Esophagus muscularis mucosa (tissue), 4 donors: ENCODE data around the gene C12orf42. TPM values are rescaled to one million over a fixed set of nuclear protein-coding genes. Genes with fewer than 3 reads are reported as not detected.

Experiments
- DNase-seq: peaks from one replicate; pipeline ENCODE4 v3.0.0-alpha.2; 2017; ENCODE audit errors: extremely low spot score
- H3K27ac ChIP-seq, 4 donors: fragments of 200-600 bp; sonication (generic); replicated peaks in 1 of 4; 1 replicate in 3 of 4; 2 replicates in 1 of 4; pipeline ENCODE4 v1.5.1; 2016 to 2019; ENCODE audit warnings: mild to moderate bottlenecking in 1 of 4
- H3K27me3 ChIP-seq, 4 donors: fragments of 200-600 bp; sonication (generic); one replicate each; pipeline versions ENCODE4 v1.5.1 to v1.6.0; 2016 to 2019
- H3K36me3 ChIP-seq, 4 donors: fragments of 200-600 bp; sonication (generic); one replicate each; pipeline ENCODE4 v1.5.1; 2016 to 2019
- H3K4me1 ChIP-seq, 4 donors: fragments of 200-600 bp; sonication (generic); one replicate each; pipeline ENCODE4 v1.5.1; 2016 to 2019
- H3K4me3 ChIP-seq, 4 donors: fragments of 200-600 bp; sonication (generic); 1 replicate in 2 of 4; 2 replicates in 2 of 4; pipeline ENCODE4 v1.5.1; 2016 to 2019; ENCODE audit warnings: mild to moderate bottlenecking in 4 of 4, moderate library complexity in 1 of 4
- H3K9me3 ChIP-seq, 4 donors: fragments of 200-600 bp; sonication (generic); 1 replicate in 3 of 4; 2 replicates in 1 of 4; pipeline ENCODE4 v1.5.1; 2016 to 2019
- CTCF ChIP-seq, 3 experiments: fragments of 200-600 bp in 2 of 3; fragments of 450-650 bp in 1 of 3; sonication (generic) in 2 of 3; IDR thresholded peaks; one replicate each; pipeline ENCODE4 v1.5.1; 2017 to 2019; ENCODE audit warnings: antibody characterized with exemption in 3 of 3, mild to moderate bottlenecking in 2 of 3, moderate library complexity in 1 of 3
- EP300 ChIP-seq: sonication (generic); formaldehyde crosslinking; IDR thresholded peaks from one replicate; pipeline ENCODE4 v1.6.1; 2017; ENCODE audit warnings: antibody characterized with exemption
- POLR2A ChIP-seq: fragments of 450-650 bp; IDR thresholded peaks from one replicate; pipeline ENCODE4 v1.6.1; 2017; ENCODE audit warnings: antibody characterized with exemption, moderate library complexity, mild to moderate bottlenecking, low read depth
- POLR2AphosphoS5 ChIP-seq, 2 donors: sonication (generic); formaldehyde crosslinking; IDR thresholded peaks; one replicate each; pipeline ENCODE4 v1.6.1; 2017; ENCODE audit warnings: antibody characterized with exemption in 2 of 2
- WGBS: methylation state at CpG from one replicate; pipeline ENCODE4 v1.1.5; 2018; 5-methylcytosine and 5-hydroxymethylcytosine counted together
- intact Hi-C: fragments of 100-400 bp; cut with DNase I; formaldehyde crosslinking; loops from one replicate; pipeline ENCODE4 v1.15.1; 2023
- total RNA-seq, 4 donors: library from RNA; depleted of rRNA; stranded (reverse); fragments of >200 nt; gene quantifications; one replicate each; pipeline versions ENCODE4 v1.1.0 to v1.2.1, GENCODE V29; 2016

Gene C12orf42
- total RNA-seq: not detected

DNA sequence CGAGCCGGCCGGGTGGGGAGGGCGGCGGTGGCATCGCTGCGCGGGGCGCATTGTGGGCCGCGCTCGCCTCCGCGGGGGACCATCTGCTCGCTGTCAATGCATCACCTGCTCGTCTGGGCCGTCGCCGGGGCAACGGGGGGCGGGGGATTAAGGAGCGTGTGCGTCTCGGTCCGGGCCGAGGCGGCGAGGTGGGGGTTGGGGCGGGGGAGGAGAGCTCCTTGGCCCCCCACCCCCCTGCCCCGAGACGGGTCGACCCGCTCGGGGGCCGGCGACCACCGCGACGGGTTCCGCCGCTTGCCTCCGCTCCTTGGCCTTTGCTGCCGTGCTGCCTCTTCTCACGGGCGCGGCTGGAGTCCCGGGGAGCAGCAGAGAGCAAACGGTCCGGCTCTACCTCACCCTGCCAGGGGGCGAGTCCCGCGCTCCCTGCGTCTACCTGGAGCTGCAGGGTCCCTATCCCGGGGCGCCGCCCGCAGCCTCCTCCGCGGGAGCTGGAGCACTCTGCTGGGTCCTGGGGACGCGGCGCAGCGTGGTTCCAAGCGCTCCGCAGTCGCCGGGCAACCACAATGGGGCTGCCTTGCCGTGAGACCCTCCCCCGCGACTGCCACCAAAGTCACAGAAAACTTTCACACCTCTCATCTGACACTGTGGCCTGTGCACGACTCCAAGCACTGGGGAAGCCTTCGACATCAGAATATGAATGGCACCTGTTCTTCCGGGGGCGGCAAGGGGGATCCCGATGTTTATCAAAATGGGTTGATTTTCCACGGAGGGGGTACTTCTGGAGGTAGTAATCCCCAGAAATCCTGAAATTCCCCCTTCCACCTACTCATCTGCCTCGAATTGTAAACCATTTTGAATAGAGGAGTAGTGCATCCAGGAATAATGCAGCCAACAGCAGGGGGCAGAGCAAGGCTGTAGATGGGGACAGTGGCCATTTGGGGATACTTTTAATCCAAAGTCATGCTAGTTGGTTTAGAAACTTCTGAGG lies at the start of gene C12orf42:
TSS of gene C12orf42 (minus strand) at position 500 of the 988 bp plus-strand sequence. CDS start 17,542 bp downstream, outside the sequence.
- peaks cover 0 to 57% (median 26%) of the 10 kb centered on the region in 4 donors for H3K27me3 ChIP-seq
- DNase-seq: no peak
- H3K36me3 ChIP-seq: no peaks in the 10 kb centered on the region
- peak within 1 kb of the TSS; percentile 47 to 58 (median 51) for H3K4me3 ChIP-seq
- no peaks in the 10 kb centered on the region for H3K9me3 ChIP-seq
- peaks cover 11 to 15% (median 12%) of the 10 kb centered on the region in 4 donors for H3K4me1 ChIP-seq
- intact Hi-C loops: no loop called here
- no peak within 1 kb of the TSS for H3K27ac ChIP-seq
- 1% methylated on average over 21 of the region's 77 CpGs for WGBS
- TF ChIP-seq POLR2AphosphoS5 (IDR thresholded peaks at IDR 0.05) (no peak), CTCF (IDR thresholded peaks at IDR 0.05) (peak; percentile 23 to 28 (median 28)), EP300 (no peak)

DNA sequence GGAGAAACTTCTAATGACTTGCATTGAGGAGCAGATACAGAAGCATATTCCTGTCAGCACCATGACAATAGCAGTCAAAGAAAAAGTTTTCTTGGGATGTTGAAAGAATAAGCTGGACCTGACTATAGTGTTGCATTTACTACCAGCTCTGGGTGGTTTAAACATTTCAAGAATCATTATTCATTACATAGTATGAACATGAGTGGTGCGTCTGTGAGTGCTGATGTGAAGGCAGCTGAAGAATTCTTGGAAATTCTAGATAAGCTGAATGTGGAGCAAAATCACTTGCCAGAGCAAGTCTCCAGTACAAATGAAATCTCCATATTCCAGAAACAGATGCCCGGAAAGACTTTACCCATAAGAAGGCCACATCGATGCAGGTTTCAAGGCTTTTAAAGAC lies 46.3 kb upstream of the C12orf42 start:
- Histone ChIP-seq H3K36me3 (no peaks in the 10 kb centered on the region), H3K4me3 (no peak overlapping the region), H3K4me1 (no peaks in the 10 kb centered on the region), H3K27me3 (no peaks in the 10 kb centered on the region), H3K9me3 (no peaks in the 10 kb centered on the region), H3K27ac (no peak overlapping the region)
- DNase-seq: no peak
- no peak for TF ChIP-seq POLR2AphosphoS5 (IDR thresholded peaks at IDR 0.05)
- TF ChIP-seq CTCF (IDR thresholded peaks at IDR 0.05): no peak
- TF ChIP-seq EP300: no peak
- no peak for TF ChIP-seq POLR2A
- 92% methylated on average over 3 of the region's 3 CpGs for WGBS
- intact Hi-C loops: no loop called here

- TF ChIP-seq CTCF (IDR thresholded peaks at IDR 0.05): no peak
- TF ChIP-seq EP300: no peak
- no peak for TF ChIP-seq POLR2AphosphoS5 (IDR thresholded peaks at IDR 0.05)
- TF ChIP-seq POLR2A: no peak
- intact Hi-C loops: no loop called here
- H3K27ac ChIP-seq: no peak overlapping the region
- no peaks in the 10 kb centered on the region for H3K36me3 ChIP-seq
- 48% methylated on average over 3 of the region's 3 CpGs for WGBS
- H3K4me1 ChIP-seq: no peaks in the 10 kb centered on the region
- DNase-seq: no peak
- H3K4me3 ChIP-seq: no peak overlapping the region
- H3K27me3 ChIP-seq: no peaks in the 10 kb centered on the region
- H3K9me3 ChIP-seq: no peaks in the 10 kb centered on the region
Observed at GRCh38 chr12:103540319-103540718, 44.6 kb upstream of the C12orf42 start.

- Histone ChIP-seq H3K4me3 (no peak overlapping the region), H3K27me3 (no peaks in the 10 kb centered on the region), H3K27ac (no peak overlapping the region), H3K9me3 (no peaks in the 10 kb centered on the region), H3K4me1 (no peaks in the 10 kb centered on the region), H3K36me3 (no peaks in the 10 kb centered on the region)
- TF ChIP-seq CTCF (IDR thresholded peaks at IDR 0.05) (no peak), POLR2AphosphoS5 (IDR thresholded peaks at IDR 0.05) (no peak), EP300 (no peak), POLR2A (no peak)
- 71% methylated on average over 1 of the region's 1 CpG for WGBS
- peak; percentile 50 for DNase-seq
- intact Hi-C loops: no loop called here
Observed at GRCh38 chr12:103538397-103538796, 42.6 kb upstream of the C12orf42 start.
